H1 (cell line): ENCODE measurements around the gene NMU. TPM values are rescaled to one million over a fixed set of nuclear protein-coding genes. Genes with fewer than 3 reads are reported as not detected.

Source experiments
- CTCF ChIA-PET: fragments of 300-600 bp; sonication (Branson Sonifier 250); formaldehyde crosslinking; loops from one replicate; lab custom pipeline; 2021; ENCODE audit not compliant: partially characterized antibody; lab: Charles Lee
- POLR2A ChIA-PET: fragments of 300-600 bp; sonication (Branson Sonifier 250); formaldehyde crosslinking; loops from one replicate; lab custom pipeline; 2021; ENCODE audit warnings: inconsistent platforms; ENCODE audit not compliant: partially characterized antibody; lab: Charles Lee
- DNase-seq, 2 experiments: peaks; one replicate each; pipeline versions ENCODE4 v3.0.0 to v3.0.0-alpha.2; 2010 to 2022; ENCODE audit warnings: low spot score in 2 of 2, low read depth in 1 of 2, mixed read lengths in 1 of 2
- FAIRE-seq: peaks from 2 replicates; lab custom pipeline; 2011; peaks lifted over from hg19 to GRCh38; lab: Jason Lieb, UNC
- H2AFZ ChIP-seq: 2 replicates; pipeline ENCODE4 v1.8.1; 2012; ENCODE audit warnings: low read length, inconsistent platforms
- H2AK5ac ChIP-seq: 2 replicates; pipeline ENCODE4 v1.6.1; 2013; ENCODE audit warnings: low read depth, low read length
- H2BK120ac ChIP-seq: replicated peaks from 2 replicates; pipeline ENCODE3; 2013; ENCODE audit warnings: low read depth, low read length, inconsistent platforms
- H2BK12ac ChIP-seq: 2 replicates; pipeline ENCODE4 v1.6.1; 2013; ENCODE audit warnings: low read depth, low read length
- H2BK15ac ChIP-seq: 2 replicates; pipeline ENCODE4 v1.6.1; 2013; ENCODE audit warnings: low read length
- H2BK20ac ChIP-seq: 2 replicates; pipeline ENCODE4 v1.6.1; 2013; ENCODE audit warnings: low read length
- H2BK5ac ChIP-seq: 2 replicates; pipeline ENCODE4 v1.6.1; 2013; ENCODE audit warnings: low read depth, low read length
- H3K14ac ChIP-seq: 2 replicates; pipeline ENCODE4 v1.6.1; 2013; ENCODE audit warnings: inconsistent platforms; ENCODE audit not compliant: insufficient read length
- H3K18ac ChIP-seq: 2 replicates; pipeline ENCODE4 v1.6.1; 2013; ENCODE audit warnings: low read length; ENCODE audit errors: extremely low read depth
- H3K23ac ChIP-seq: 2 replicates; pipeline ENCODE4 v1.6.1; 2013; ENCODE audit warnings: inconsistent platforms; ENCODE audit not compliant: insufficient read length
- H3K23me2 ChIP-seq: 2 replicates; pipeline ENCODE4 v1.6.1; 2013; ENCODE audit warnings: low read depth, low read length
- H3K27ac ChIP-seq: 2 replicates; pipeline ENCODE4 v1.6.1; 2011; ENCODE audit warnings: low read depth, low read length, inconsistent platforms
- H3K27me3 ChIP-seq, 4 experiments: replicated peaks in 1 of 4; 1 replicate in 1 of 4; 2 replicates in 3 of 4; pipeline versions ENCODE4 v1.6.1 to v1.8.1; 2011 to 2013; ENCODE audit warnings: low read length in 3 of 4, mild to moderate bottlenecking in 3 of 4, inconsistent platforms in 2 of 4, mixed read lengths in 2 of 4, moderate library complexity in 1 of 4; ENCODE audit not compliant: control insufficient read depth in 3 of 4, insufficient read depth in 3 of 4; ENCODE audit errors: extremely low read depth in 1 of 4
- H3K36me3 ChIP-seq, 4 experiments: 2 replicates each; pipeline versions ENCODE4 v1.6.1 to v1.8.1; 2011 to 2013; ENCODE audit warnings: mild to moderate bottlenecking in 4 of 4, low read length in 3 of 4, moderate library complexity in 2 of 4, control low read depth in 1 of 4, inconsistent platforms in 1 of 4; ENCODE audit not compliant: insufficient read depth in 4 of 4, control insufficient read depth in 2 of 4
- H3K4ac ChIP-seq: replicated peaks from 2 replicates; pipeline ENCODE3; 2013; ENCODE audit warnings: low read length, low read depth, mixed read lengths, inconsistent platforms; ENCODE audit not compliant: insufficient read length
- H3K4me1 ChIP-seq, 4 experiments: replicated peaks in 1 of 4; 1 replicate in 1 of 4; 2 replicates in 3 of 4; pipeline versions ENCODE4 v1.6.1 to v1.8.1; 2011 to 2013; ENCODE audit warnings: low read length in 3 of 4, inconsistent platforms in 2 of 4, mixed read lengths in 1 of 4; ENCODE audit not compliant: insufficient read depth in 4 of 4, control insufficient read depth in 3 of 4
- H3K4me2 ChIP-seq, 2 experiments: 2 replicates each; pipeline versions ENCODE4 v1.6.1 to v1.8.1; 2011 to 2013; ENCODE audit warnings: low read depth in 2 of 2, low read length in 2 of 2, control low read depth in 1 of 2, inconsistent platforms in 1 of 2, mild to moderate bottlenecking in 1 of 2; ENCODE audit not compliant: insufficient read depth in 1 of 2
- H3K4me3 ChIP-seq, 4 experiments: fragments of 200-600, 300-600 bp in 1 of 4; sonication (generic), shearing (Covaris generic), sonication (Bioruptor Twin) in 1 of 4; 2 replicates each; pipeline versions ENCODE4 v1.5.1 to v1.8.1; 2011 to 2016; ENCODE audit warnings: low read length in 4 of 4, low read depth in 3 of 4, control low read depth in 2 of 4, inconsistent platforms in 2 of 4, mild to moderate bottlenecking in 2 of 4, mixed read lengths in 1 of 4, moderate library complexity in 1 of 4; ENCODE audit not compliant: insufficient read depth in 2 of 4; ENCODE audit errors: extremely low read depth in 1 of 4
- H3K56ac ChIP-seq: replicated peaks from 2 replicates; pipeline ENCODE3; 2013; ENCODE audit warnings: low read depth, mild to moderate bottlenecking, mixed read lengths, low read length, inconsistent platforms; ENCODE audit not compliant: insufficient read length
- H3K79me1 ChIP-seq: 2 replicates; pipeline ENCODE4 v1.6.1; 2013; ENCODE audit warnings: low read depth, low read length, control low read depth
- H3K79me2 ChIP-seq, 2 experiments: 2 replicates each; pipeline versions ENCODE4 v1.6.1 to v1.8.1; 2012 to 2013; ENCODE audit warnings: low read length in 2 of 2, mild to moderate bottlenecking in 2 of 2, inconsistent platforms in 1 of 2; ENCODE audit not compliant: insufficient read depth in 2 of 2, control insufficient read depth in 1 of 2
- H3K9ac ChIP-seq, 4 experiments: replicated peaks in 1 of 4; 1 replicate in 1 of 4; 2 replicates in 3 of 4; pipeline versions ENCODE4 v1.6.1 to v1.8.1; 2011 to 2013; ENCODE audit warnings: low read depth in 3 of 4, low read length in 3 of 4, control low read depth in 2 of 4, mild to moderate bottlenecking in 2 of 4, moderate library complexity in 2 of 4, inconsistent platforms in 1 of 4; ENCODE audit errors: extremely low read depth in 1 of 4
- H3K9me3 ChIP-seq, 2 experiments: 2 replicates each; pipeline versions ENCODE4 v1.6.1 to v1.8.1; 2012 to 2013; ENCODE audit warnings: mild to moderate bottlenecking in 2 of 2, moderate library complexity in 2 of 2, control low read depth in 1 of 2, inconsistent platforms in 1 of 2, low read depth in 1 of 2, low read length in 1 of 2, mixed read lengths in 1 of 2; ENCODE audit not compliant: insufficient read depth in 2 of 2
- H4K20me1 ChIP-seq, 2 experiments: replicated peaks in 1 of 2; 2 replicates each; pipeline versions ENCODE3 to v1.8.1; 2011 to 2013; ENCODE audit warnings: inconsistent platforms in 2 of 2, low read length in 2 of 2, mild to moderate bottlenecking in 1 of 2; ENCODE audit not compliant: insufficient read depth in 2 of 2, control insufficient read depth in 1 of 2
- H4K5ac ChIP-seq: 2 replicates; pipeline ENCODE4 v1.6.1; 2013; ENCODE audit warnings: low read length, low read depth, mixed read lengths, inconsistent platforms; ENCODE audit not compliant: insufficient read length
- H4K8ac ChIP-seq: 2 replicates; pipeline ENCODE4 v1.8.0; 2013; ENCODE audit warnings: mild to moderate bottlenecking, moderate library complexity, low read length, inconsistent platforms; ENCODE audit not compliant: insufficient read depth; ENCODE audit errors: extremely low read depth
- H4K91ac ChIP-seq: replicated peaks from 2 replicates; pipeline ENCODE3; 2013; ENCODE audit warnings: low read length, mixed read lengths, inconsistent platforms; ENCODE audit not compliant: insufficient read length
- EGR1 ChIP-seq: IDR thresholded peaks from 2 replicates; pipeline ENCODE4 v1.6.1; 2011; ENCODE audit warnings: low read depth, low read length, borderline replicate concordance
- KDM1A ChIP-seq: fragments of 200-600, 300-600 bp; sonication (generic); IDR thresholded peaks from 2 replicates; pipeline ENCODE4 v1.7.1; 2016; ENCODE audit warnings: mild to moderate bottlenecking, low read length, borderline replicate concordance
- MAFK ChIP-seq: IDR thresholded peaks from 2 replicates; pipeline ENCODE4 v1.6.1; 2012; ENCODE audit warnings: low read depth, mild to moderate bottlenecking, improper control_type of control experiment, low read length
- PHF8 ChIP-seq: fragments of 200-600 bp; sonication (generic); conservative IDR thresholded peaks from 2 replicates; pipeline ENCODE4 v1.7.1; 2012; ENCODE audit warnings: low read depth, mild to moderate bottlenecking, inconsistent platforms, low read length, moderate library complexity
- SP2 ChIP-seq: IDR thresholded peaks from 2 replicates; pipeline ENCODE4 v1.6.1; 2012; ENCODE audit warnings: mild to moderate bottlenecking, low read length, inconsistent platforms
- WGBS, 2 experiments: shearing (Covaris generic) in 1 of 2; methylation state at CpG; one replicate each; pipeline versions ENCODE4 v1.1.6 to v1.1.7; 2013 to 2015; ENCODE audit warnings: low lambda C conversion rate in 2 of 2, mixed read lengths in 2 of 2, inconsistent platforms in 1 of 2, low coverage in 1 of 2, missing lambda C conversion rate in 1 of 2; ENCODE audit not compliant: insufficient replicate concordance in 2 of 2, insufficient coverage in 1 of 2, insufficient read length in 1 of 2; ENCODE audit errors: extremely low coverage in 1 of 2, missing lambda C conversion rate in 1 of 2; 5-methylcytosine and 5-hydroxymethylcytosine counted together
- polyA plus RNA-seq, 7 experiments: library from polyadenylated mRNA; depleted of rRNA in 3 of 7; stranded (reverse) in 5 of 7; unstranded in 2 of 7; fragments of >200 nt in 5 of 7; fragments of 200-250 nt in 2 of 7; gene quantifications; 1 replicate in 5 of 7; 2 replicates in 1 of 7; 4 replicates in 1 of 7; pipeline versions ENCODE4 v1.2.1 to v1.2.3, GENCODE V29; 2011 to 2013; ENCODE audit warnings: missing spikeins in 2 of 7, mixed read lengths in 2 of 7
- total RNA-seq: library from RNA; stranded (reverse); fragmentation: NEBNext Ultra II Directional; extraction: Animal tissue kit (Norgen Biotek cat#: 25700); gene quantifications from 2 replicates; pipeline ENCODE4 v1.2.1, GENCODE V29; 2021

The NMU gene
- total and polyA plus RNA-seq, 2 of the 8 experiments (the other 6 are each of a cell fraction or from before 2014, with no cell fraction given), result 30.5 to 50.4 TPM

- FAIRE-seq (no peak), DNase-seq (peak; percentile 25 to 56)
- Histone ChIP-seq H4K5ac (no peak within 1 kb of the TSS), H4K91ac (no peak within 1 kb of the TSS), H3K27ac (no peak within 1 kb of the TSS), H2AK5ac (no peak within 1 kb of the TSS), H4K8ac (no peak within 1 kb of the TSS), H2BK12ac (no peak within 1 kb of the TSS), H3K4me2 (no peak within 1 kb of the TSS), H3K4me1 (no peaks in the 10 kb centered on the region), H3K56ac (no peak within 1 kb of the TSS), H3K79me1 (no peaks in the 10 kb centered on the region), H3K4ac (no peak within 1 kb of the TSS), H3K27me3 (no peaks in the 10 kb centered on the region), H3K79me2 (no peaks in the 10 kb centered on the region), H3K4me3 (no peak within 1 kb of the TSS), H2BK20ac (no peak within 1 kb of the TSS), H2BK5ac (no peak within 1 kb of the TSS), H3K9ac (no peak within 1 kb of the TSS), H2AFZ (no peak within 1 kb of the TSS), H3K9me3 (no peaks in the 10 kb centered on the region), H3K36me3 (no peaks in the 10 kb centered on the region), H4K20me1 (no peaks in the 10 kb centered on the region), H2BK120ac (no peak within 1 kb of the TSS), H3K14ac (no peak within 1 kb of the TSS), H3K23me2 (no peaks in the 10 kb centered on the region), H2BK15ac (no peak within 1 kb of the TSS), H3K23ac (no peak within 1 kb of the TSS), H3K18ac (no peak within 1 kb of the TSS)
- ChIA-PET POLR2A (interaction anchor here (1.3 kb wide), 1 partner anchor 12 kb away, joined by 3 read pairs; no protein-coding TSS in a partner anchor), CTCF (interaction anchor here (1.0 to 1.1 kb wide), 2 partner anchors 16 to 18 kb away, joined by 3 read pairs; no protein-coding TSS in a partner anchor)
- WGBS, 2 experiments, result 92% methylated on average over 21 of the region's 24 CpGs; no CpG with 5 or more reads in 1 of the 2 experiments
- TF ChIP-seq PHF8 (no peak), EGR1 (no peak), MAFK (no peak), KDM1A (no peak), SP2 (no peak)
Observed at GRCh38 chr4:55592014-55592413, 44.1 kb downstream of the NMU start, which contains the start of gene PDCL2. TSS of gene PDCL2 (minus strand) at chr4:55592245. CDS start at chr4:55592109, 136 bp downstream.
